ENCODE measurements around the gene RBMS3.
"Not testable (repeated sequence)": the region's sequence is repeated elsewhere in the genome, so short reads cannot be mapped to it uniquely, and the experiment has no call there.

The RBMS3 gene

GRCh38 chr3:29317659-29318173 is 36.8 kb downstream of the RBMS3 start:
- H3K4me3 ChIP-seq (ENCODE audit: low read depth, low read length) = no peak overlapping the region
- DNase-seq (ENCODE audit: low read depth) = no peak
- TF ChIP-seq CTCF (IDR thresholded peaks at IDR 0.05; ENCODE audit: control insufficient read depth, extremely low read depth, insufficient read depth) = no peak

GRCh38 chr3:29318251-29318650 is 37.4 kb downstream of the RBMS3 start:
- no peak for TF ChIP-seq CTCF (IDR thresholded peaks at IDR 0.05; ENCODE audit: control insufficient read depth, extremely low read depth, insufficient read depth)
- DNase-seq (ENCODE audit: low read depth) = no peak
- no peak overlapping the region for H3K4me3 ChIP-seq (ENCODE audit: low read depth, low read length)

- DNase-seq (ENCODE audit: low read depth) = no peak
- H3K4me3 ChIP-seq (ENCODE audit: low read depth, low read length) = no peak overlapping the region
- no peak for TF ChIP-seq CTCF (IDR thresholded peaks at IDR 0.05; ENCODE audit: control insufficient read depth, extremely low read depth, insufficient read depth)
These were observed 38.4 kb downstream of the RBMS3 start for GRCh38 chr3:29319262-29319661.

- no peak overlapping the region for H3K4me3 ChIP-seq (ENCODE audit: low read depth, low read length)
- no peak for TF ChIP-seq CTCF (IDR thresholded peaks at IDR 0.05; ENCODE audit: control insufficient read depth, extremely low read depth, insufficient read depth)
- DNase-seq (ENCODE audit: low read depth) = no peak
These were observed 38.9 kb downstream of the RBMS3 start for GRCh38 chr3:29319798-29320197.

GRCh38 chr3:29322586-29322985 is 41.7 kb downstream of the RBMS3 start:
- TF ChIP-seq CTCF (IDR thresholded peaks at IDR 0.05; ENCODE audit: control insufficient read depth, extremely low read depth, insufficient read depth) = no peak
- no peak for DNase-seq (ENCODE audit: low read depth)
- H3K4me3 ChIP-seq (ENCODE audit: low read depth, low read length) = no peak overlapping the region

- H3K4me3 ChIP-seq (ENCODE audit: low read depth, low read length) = no peak overlapping the region
- no peak for TF ChIP-seq CTCF (IDR thresholded peaks at IDR 0.05; ENCODE audit: control insufficient read depth, extremely low read depth, insufficient read depth)
These were observed 43.3 kb downstream of the RBMS3 start for GRCh38 chr3:29324180-29324651.

GRCh38 chr3:29326540-29326939 is 45.7 kb downstream of the RBMS3 start:
- not testable (repeated sequence) for H3K4me3 ChIP-seq (ENCODE audit: low read depth, low read length); DNase-seq (ENCODE audit: low read depth)

More at GRCh38 chr3:29324180-29324651, 43.3 kb downstream of the RBMS3 start:
- DNase-seq (ENCODE audit: low read depth) = no peak

Measured in LNCaP clone FGC (cell line).